OCI-LY7 (cell line): ENCODE data around the gene CEP112.

Source experiments
- CTCF ChIP-seq: fragments of 200-600 bp; sonication (generic); conservative IDR thresholded peaks from 2 replicates; pipeline ENCODE4 v1.5.1; 2014; ENCODE audit warnings: mild to moderate bottlenecking, antibody characterized with exemption, low read length, moderate library complexity, mixed read lengths
- EZH2phosphoT487 ChIP-seq: fragments of 200-600 bp; sonication (generic); IDR thresholded peaks from 2 replicates; pipeline ENCODE4 v1.6.1; 2018; ENCODE audit warnings: low read depth, borderline replicate concordance, mild to moderate bottlenecking, mixed run types, antibody characterized with exemption, low read length, moderate library complexity, mixed read lengths

- no peak for TF ChIP-seq CTCF
- no peak for TF ChIP-seq EZH2phosphoT487
Observed at GRCh38 chr17:65814418-65814817, 377.5 kb downstream of the CEP112 start.
